ENCODE data around the gene SGPP2. TPM values are rescaled to one million over a fixed set of nuclear protein-coding genes. Genes with fewer than 3 reads are reported as not detected.
"Not testable (repeated sequence)": the region's sequence is repeated elsewhere in the genome, so short reads cannot be mapped to it uniquely, and the experiment has no call there.

SGPP2 gene
- total RNA-seq, 1 experiment from 2014 or later: not detected

- no peak for DNase-seq (ENCODE audit: low read depth, low spot score)
- in situ Hi-C loops (cut with HindIII; ENCODE audit: low pct_unique_long_range_greater_than_20kb, low sequenced_read_pairs): no loop called here
Observed at GRCh38 chr2:222423632-222424275, 589 bp upstream of the SGPP2 start.

GRCh38 chr2:222424729-222425671 is 657 bp downstream of the SGPP2 start:
- in situ Hi-C loops (cut with HindIII; ENCODE audit: low pct_unique_long_range_greater_than_20kb, low sequenced_read_pairs): no loop called here
- no peak for DNase-seq (ENCODE audit: low read depth, low spot score)

GRCh38 chr2:222427646-222428301 is 3.4 kb downstream of the SGPP2 start:
- no peak for DNase-seq (ENCODE audit: low read depth, low spot score)
- in situ Hi-C loops (cut with HindIII; ENCODE audit: low pct_unique_long_range_greater_than_20kb, low sequenced_read_pairs): no loop called here

GRCh38 chr2:222430071-222430470 is 5.7 kb downstream of the SGPP2 start:
- DNase-seq (ENCODE audit: low read depth, low spot score): no peak
- in situ Hi-C loops (cut with HindIII; ENCODE audit: low pct_unique_long_range_greater_than_20kb, low sequenced_read_pairs): no loop called here

- in situ Hi-C loops (cut with HindIII; ENCODE audit: low pct_unique_long_range_greater_than_20kb, low sequenced_read_pairs): no loop called here
- no peak for DNase-seq (ENCODE audit: low read depth, low spot score)
Observed at GRCh38 chr2:222430681-222431080, 6.3 kb downstream of the SGPP2 start.

GRCh38 chr2:222431869-222432268 is 7.5 kb downstream of the SGPP2 start:
- in situ Hi-C loops (cut with HindIII; ENCODE audit: low pct_unique_long_range_greater_than_20kb, low sequenced_read_pairs): no loop called here
- no peak for DNase-seq (ENCODE audit: low read depth, low spot score)

GRCh38 chr2:222433332-222434173 is 9.2 kb downstream of the SGPP2 start:
- in situ Hi-C loops (cut with HindIII; ENCODE audit: low pct_unique_long_range_greater_than_20kb, low sequenced_read_pairs): no loop called here
- no peak for DNase-seq (ENCODE audit: low read depth, low spot score)

GRCh38 chr2:222434204-222434603 is 9.9 kb downstream of the SGPP2 start:
- no peak for DNase-seq (ENCODE audit: low read depth, low spot score)
- in situ Hi-C loops (cut with HindIII; ENCODE audit: low pct_unique_long_range_greater_than_20kb, low sequenced_read_pairs): no loop called here

- DNase-seq (ENCODE audit: low read depth, low spot score); in situ Hi-C loops (cut with HindIII; ENCODE audit: low pct_unique_long_range_greater_than_20kb, low sequenced_read_pairs): not testable (repeated sequence)
Observed at GRCh38 chr2:222435400-222436039, 11.2 kb downstream of the SGPP2 start.

GRCh38 chr2:222436040-222436413 is 11.7 kb downstream of the SGPP2 start:
- in situ Hi-C loops (cut with HindIII; ENCODE audit: low pct_unique_long_range_greater_than_20kb, low sequenced_read_pairs): no loop called here
- peak; percentile 65 for DNase-seq (ENCODE audit: low read depth, low spot score)

- in situ Hi-C loops (cut with HindIII; ENCODE audit: low pct_unique_long_range_greater_than_20kb, low sequenced_read_pairs): no loop called here
- no peak for DNase-seq (ENCODE audit: low read depth, low spot score)
Observed at GRCh38 chr2:222439692-222440091, 15.3 kb downstream of the SGPP2 start.

GRCh38 chr2:222440673-222441422 is 16.5 kb downstream of the SGPP2 start:
- in situ Hi-C loops (cut with HindIII; ENCODE audit: low pct_unique_long_range_greater_than_20kb, low sequenced_read_pairs): no loop called here
- no peak for DNase-seq (ENCODE audit: low read depth, low spot score)

- in situ Hi-C loops (cut with HindIII; ENCODE audit: low pct_unique_long_range_greater_than_20kb, low sequenced_read_pairs): no loop called here
- no peak for DNase-seq (ENCODE audit: low read depth, low spot score)
Observed at GRCh38 chr2:222442665-222443064, 18.3 kb downstream of the SGPP2 start.

- in situ Hi-C loops (cut with HindIII; ENCODE audit: low pct_unique_long_range_greater_than_20kb, low sequenced_read_pairs): no loop called here
- no peak for DNase-seq (ENCODE audit: low read depth, low spot score)
Observed at GRCh38 chr2:222445227-222445626, 20.9 kb downstream of the SGPP2 start.

GRCh38 chr2:222447131-222447530 is 22.8 kb downstream of the SGPP2 start:
- DNase-seq (ENCODE audit: low read depth, low spot score): no peak
- in situ Hi-C loops (cut with HindIII; ENCODE audit: low pct_unique_long_range_greater_than_20kb, low sequenced_read_pairs): no loop called here

- in situ Hi-C loops (cut with HindIII; ENCODE audit: low pct_unique_long_range_greater_than_20kb, low sequenced_read_pairs): no loop called here
- no peak for DNase-seq (ENCODE audit: low read depth, low spot score)
Observed at GRCh38 chr2:222448748-222449181, 24.4 kb downstream of the SGPP2 start.

All from SK-MEL-5 (cell line).